DMS 273 (cell line): Measurements from ENCODE around the gene G3BP1.
A peak's percentile ranks its signal among the peaks of the same experiment; 100 is the strongest.
"Not testable (repeated sequence)": the region's sequence is repeated elsewhere in the genome, so short reads cannot be mapped to it uniquely, and the experiment has no call there.

Source experiments
- DNase-seq: peaks from one replicate; lab custom pipeline; 2025; ENCODE audit not compliant: unreplicated experiment; lab: John Stamatoyannopoulos, UW

The G3BP1 gene

DNA sequence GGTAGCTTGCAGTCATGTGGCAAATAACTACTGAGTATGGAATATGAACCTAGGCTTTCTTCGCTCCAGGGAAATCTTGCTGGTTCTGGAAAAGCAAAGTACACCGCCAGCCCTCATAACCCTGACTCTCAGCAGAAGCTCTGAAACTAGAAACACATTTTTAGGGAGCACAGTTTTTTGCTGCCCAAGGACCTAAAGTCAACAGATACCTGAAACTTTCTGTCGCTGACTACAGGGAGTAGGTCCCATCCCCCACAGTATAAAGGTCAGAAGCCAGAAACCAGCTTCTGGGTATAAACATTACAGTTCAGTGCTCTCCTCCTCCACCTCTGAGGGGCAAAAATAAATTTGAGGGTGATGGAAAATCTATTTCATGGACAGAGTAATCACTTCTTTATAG, 16.4 kb upstream of the G3BP1 start:
- DNase-seq = no peak

- DNase-seq = peak; percentile 47
Measured at GRCh38 chr5:151757233-151758140, 14.3 kb upstream of the G3BP1 start.

DNA sequence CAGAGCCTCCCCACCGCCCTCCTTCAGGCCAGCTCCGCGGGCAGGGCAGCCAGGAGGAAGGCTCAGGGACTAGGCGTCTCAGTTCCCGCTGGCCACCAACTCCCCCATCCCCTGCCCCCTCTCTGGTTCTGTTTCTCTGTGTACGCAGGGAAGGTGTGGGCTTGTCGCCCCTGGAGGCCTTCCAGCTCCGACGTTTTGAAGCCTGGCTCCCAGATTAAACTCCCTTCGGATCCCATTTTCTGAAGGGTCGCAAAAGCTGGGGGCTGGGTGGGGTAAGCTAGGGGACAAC, 13.7 kb upstream of the G3BP1 start:
- peak; percentile 69 for DNase-seq

DNA sequence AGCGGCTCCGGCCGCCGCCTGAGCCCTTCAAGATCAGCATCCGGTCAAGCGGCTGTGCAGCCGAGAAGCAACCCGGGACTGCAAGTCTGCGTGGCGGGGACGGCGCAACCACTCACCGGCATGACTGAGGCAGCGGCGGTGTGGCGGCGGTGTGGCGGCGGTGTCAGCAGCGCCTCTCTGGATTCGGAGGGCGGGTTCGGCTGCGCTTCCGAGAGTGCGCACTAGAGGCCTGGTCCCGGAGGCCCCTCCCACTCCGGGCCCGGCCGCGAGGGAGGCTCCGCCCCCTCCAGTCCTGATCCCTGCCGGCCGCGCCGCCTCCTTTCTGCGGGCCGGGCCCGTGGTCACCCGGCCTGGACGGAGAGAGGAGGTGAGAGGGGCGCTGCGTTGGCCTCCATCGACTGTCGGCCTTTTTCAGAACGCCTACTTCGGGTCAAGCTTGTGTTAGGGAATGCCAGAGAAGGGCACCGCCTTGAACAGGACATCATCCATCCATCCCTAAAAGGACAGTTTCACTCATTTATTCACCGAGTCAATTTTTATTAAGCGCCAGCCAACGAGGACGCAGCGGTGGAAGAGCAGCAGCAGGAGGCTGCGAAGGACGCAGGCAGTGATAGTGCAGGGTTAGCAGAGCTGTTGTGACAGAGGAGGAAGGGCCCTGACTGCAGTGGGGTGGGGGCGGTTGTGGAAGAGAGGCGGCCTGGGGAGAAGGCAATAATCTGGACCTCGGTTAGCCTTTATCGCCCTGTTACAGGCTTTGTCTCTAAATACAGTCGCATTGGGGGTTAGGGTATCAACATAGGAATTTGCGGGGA, 13.1 kb upstream of the G3BP1 start, which contains the start of gene ATOX1:
Gene ATOX1 (minus strand): TSS at position 202 of the 812 bp plus-strand sequence. CDS start 80 bp downstream, at position 122.
- peak; percentile 96 for DNase-seq

DNA sequence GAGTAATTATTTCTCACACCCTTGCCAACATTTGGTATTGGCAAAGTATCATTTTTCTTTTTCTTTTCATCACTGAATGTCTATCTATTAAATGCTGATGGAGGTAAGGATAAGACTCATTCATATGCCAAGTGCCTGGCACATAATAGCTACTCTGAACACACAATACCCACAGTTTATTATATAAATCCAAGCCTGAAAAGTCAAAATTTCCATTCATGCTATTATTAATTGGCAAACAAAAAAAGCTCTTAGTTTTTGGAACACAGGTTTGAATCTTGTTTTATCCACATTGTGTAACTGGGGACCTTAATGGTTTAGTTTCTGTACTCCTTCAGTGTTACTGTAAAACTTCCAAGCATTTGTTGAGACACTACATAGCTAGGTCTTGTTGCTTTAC, 7.0 kb upstream of the G3BP1 start:
- no peak for DNase-seq

DNA sequence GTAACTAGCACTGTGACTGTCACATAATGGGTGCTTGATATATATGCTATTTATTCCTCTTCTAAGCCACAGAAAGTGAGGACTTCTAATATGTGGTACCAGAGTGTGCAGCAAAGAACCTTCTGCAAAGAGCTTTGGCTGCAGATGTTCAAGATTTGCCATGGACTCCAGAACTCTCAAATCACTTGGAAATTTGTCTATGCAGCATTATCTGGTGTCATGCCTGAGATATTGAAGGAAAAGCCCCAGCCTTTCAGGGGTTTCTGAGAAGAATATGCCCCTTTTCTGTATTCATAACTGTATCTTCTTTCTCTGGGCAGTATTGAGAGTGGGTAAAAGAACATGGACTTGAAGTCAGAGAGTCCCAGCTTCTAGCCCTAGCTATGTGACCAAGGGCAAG, 4.8 kb upstream of the G3BP1 start:
- DNase-seq = no peak

- peak; percentile 87 for DNase-seq
Measured at GRCh38 chr5:151770383-151771258, 1.1 kb upstream of the G3BP1 start.

DNA sequence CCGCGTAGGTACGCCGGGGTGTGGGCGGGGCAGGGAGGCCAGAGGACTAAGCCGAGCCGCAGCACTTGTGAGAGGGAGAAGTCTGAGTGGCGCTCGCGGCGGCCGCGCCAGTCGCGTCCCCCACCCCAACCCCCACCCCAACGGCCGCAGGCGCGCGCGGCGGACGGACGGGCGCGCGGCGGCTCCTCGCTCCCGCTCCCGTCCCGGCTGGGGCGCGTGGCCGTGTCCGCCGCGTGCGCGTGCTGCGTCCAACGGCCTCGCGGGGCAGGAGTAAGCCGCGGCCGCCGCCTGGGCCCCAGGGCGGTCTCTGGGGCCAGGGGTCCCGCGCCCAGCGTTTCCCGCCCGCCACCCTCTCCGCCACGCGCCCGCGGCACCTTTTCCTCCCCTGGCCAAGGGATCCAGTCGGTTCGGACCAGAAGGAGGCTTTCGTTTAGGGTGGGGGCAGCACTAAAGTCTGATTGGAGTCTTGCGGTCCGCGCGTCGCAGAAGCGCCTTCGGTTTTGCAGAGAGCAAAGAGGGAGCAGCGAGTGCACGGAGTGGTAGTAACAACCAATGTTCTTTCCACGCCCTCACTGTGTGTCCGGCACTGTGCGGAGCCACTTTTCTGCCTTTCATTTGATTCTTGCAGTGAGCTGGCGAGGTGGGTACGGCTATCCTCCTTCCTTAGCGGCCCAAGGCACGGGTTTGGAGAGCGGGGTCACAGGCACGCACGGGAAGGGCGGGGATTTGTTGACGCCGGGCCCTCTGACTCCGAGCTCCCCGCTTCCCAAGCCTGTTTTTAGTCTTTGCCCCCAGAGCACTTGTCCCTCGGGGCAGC, 483 bp downstream of the G3BP1 start:
- DNase-seq = peak; percentile 93

GRCh38 chr5:151772846-151773561, 1.2 kb downstream of the G3BP1 start:
- peak; percentile 65 for DNase-seq

DNA sequence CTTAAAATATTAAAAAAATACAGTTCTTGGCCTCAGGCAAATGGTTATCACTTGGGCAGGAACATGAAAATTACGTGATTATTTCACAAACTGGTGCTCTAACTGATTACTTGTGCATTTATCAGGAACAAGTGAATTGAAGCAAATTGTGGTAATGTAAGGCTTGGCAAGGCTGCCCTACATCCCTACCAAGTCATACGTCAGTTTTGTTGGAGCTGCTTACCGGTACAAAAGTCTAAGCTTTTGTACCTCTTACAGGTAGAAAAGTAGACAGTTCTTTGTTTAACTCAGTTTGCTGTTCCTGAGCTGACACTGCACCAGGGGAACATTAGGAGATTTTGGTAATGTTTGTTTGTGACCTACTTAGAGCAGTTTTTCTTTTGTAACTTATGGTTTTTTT, 2.2 kb downstream of the G3BP1 start:
- peak; percentile 19 for DNase-seq

- DNase-seq = peak; percentile 42
Measured at GRCh38 chr5:151775025-151775606, 3.4 kb downstream of the G3BP1 start.

DNA sequence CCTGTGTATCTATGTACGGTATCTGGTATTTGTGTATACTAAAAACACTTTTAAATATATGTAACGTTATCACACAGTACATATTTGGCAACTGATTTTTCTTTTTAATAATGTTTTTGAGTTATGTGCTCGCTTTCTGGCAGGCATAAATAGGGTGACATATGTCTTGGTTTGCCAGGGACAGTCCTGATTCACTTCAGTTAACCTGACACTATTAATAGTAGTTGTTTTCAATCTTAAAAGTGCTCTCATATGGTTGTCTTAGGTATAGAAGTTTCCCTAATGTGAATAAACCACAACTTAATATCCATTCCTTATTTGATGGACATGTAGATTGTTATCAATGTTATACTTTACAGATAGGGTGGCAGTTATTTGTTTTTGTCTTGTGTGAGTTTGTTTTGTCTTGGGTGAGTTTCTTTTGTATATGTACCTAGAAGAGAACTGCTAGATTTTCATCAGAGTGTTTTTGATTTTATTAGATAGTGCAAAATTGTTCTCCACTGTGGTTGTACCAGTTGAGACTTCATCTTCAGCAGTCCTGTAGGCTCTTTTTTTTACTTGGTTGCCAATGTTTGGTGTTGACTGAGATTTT, 7.9 kb downstream of the G3BP1 start:
- DNase-seq = no peak

- DNase-seq = no peak
Measured at GRCh38 chr5:151780348-151780747, 8.6 kb downstream of the G3BP1 start.

DNA sequence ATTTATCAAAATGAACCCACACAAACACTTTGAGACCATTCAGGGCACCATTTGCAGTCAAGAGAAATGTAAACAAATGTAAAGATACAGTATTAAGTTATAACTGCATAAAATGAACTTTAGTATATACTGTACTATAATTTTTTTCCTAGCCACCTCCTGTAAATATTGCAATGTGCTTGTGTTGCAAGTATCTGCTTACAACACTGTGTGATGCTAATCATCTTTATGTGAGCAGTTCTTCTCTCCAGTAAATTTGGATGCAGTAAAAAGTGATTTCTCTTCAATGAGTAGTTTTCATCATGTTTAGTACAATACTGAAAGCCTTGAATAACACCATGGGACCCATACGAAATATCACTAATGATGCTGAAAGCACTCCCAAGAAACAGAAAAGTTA, 9.4 kb downstream of the G3BP1 start:
- no peak for DNase-seq

- DNase-seq = not testable (repeated sequence)
Measured at GRCh38 chr5:151783664-151784063, 11.9 kb downstream of the G3BP1 start.

DNA sequence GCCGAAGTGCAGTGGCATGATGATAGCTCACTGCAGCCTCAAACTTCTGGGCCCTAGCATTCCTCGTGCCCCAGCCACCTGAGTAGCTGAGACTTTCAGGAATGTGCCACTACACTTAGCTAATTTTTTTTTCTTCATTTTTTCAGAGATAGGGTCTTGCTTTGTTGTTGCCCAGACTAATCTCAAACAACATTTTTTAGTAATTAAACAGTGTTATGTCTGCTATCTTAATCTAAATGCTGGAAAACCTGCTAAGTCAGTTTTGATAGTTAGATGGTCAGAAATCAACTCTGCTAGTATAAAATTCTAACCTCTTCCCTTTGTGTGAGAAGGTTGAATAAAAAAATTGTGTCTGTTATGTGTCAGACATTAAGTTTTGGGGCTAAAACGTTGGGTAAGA, 12.4 kb downstream of the G3BP1 start:
- no peak for DNase-seq

- DNase-seq = no peak
Measured at GRCh38 chr5:151786468-151786867, 14.7 kb downstream of the G3BP1 start.

DNA sequence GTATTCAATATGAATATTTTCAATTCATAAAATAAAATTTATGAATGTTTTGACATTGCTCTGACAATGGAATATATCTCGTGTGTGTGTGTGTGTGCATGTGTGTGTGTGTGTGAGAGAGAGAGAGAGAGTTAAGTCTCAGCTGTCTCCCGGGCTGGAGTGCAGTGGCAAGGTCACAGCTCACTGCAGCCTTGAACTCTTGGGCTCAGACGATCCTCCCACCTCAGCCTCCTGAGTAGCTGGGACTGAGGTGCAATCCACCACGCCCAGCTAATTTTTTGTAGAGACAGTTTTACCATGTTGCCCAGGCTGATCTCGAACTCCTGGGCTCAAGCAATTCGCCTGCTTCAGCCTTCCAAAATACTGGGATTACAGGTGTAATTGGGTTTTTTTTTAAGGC, 16.1 kb downstream of the G3BP1 start:
- no peak for DNase-seq

DNA sequence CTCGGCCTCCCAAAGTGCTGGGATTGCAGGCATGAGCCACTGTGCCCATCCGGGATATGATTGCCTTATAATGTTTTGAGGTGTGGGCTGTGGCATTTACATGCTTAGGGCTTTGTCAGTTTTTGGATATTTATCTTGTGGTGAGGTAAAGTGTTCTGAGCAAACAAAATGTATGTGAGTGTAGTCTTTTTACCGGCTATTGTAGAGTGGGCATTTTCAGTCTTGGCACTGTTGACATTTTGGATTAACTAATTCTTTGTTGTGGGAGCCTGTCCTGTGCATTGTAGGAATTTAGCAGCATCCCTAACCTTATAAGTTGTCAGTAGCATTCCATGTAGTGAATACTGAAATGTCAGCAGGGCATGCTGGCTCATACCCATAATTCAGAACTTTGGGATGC, 21.6 kb downstream of the G3BP1 start:
- DNase-seq = no peak
